GM18858 (cell line): Measurements from ENCODE around the gene COQ8B.
"Not testable (repeated sequence)": the region's sequence is repeated elsewhere in the genome, so short reads cannot be mapped to it uniquely, and the experiment has no call there.

ENCODE experiments used
- ATAC-seq: cut with Tn5 transposase; IDR thresholded peaks from one replicate; pipeline ENCODE4 v1.9.1; 2021; ENCODE audit not compliant: unreplicated experiment

The COQ8B gene

DNA sequence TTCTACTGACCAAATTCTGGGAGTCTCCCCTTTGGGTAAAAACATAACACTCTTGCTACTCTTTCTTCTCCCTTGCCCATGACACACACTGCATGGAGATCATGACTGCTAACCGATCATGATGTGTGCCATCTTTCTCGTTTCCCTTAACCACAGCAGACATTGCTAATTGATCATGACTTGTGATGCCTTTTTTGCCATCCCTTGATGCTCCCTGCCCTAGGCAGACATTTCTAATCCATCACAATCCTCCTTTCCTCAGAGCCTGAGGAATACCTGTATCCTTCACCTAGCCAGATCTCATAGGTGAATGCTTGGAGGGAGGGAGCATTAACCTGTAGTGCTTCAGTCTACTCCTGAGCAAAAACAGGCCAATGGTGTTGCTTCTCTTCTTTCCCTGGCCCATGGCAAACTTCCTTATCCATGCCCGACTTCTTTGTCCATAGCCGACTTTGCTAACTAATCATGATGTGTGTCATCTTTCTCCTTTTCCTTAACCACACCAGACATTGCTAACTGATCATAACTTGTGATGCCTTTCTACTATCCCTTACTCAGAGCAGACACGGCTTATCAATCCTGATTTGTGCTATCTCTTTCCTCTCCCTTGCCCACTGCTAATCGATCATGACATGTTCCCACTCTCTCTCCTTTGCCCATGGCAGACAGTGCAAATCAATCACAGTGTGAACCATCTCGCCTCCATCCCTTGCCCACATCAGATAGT is 44.0 kb downstream of the COQ8B start:
- no peak for ATAC-seq

GRCh38 chr19:40672038-40672437 is 44.6 kb downstream of the COQ8B start:
- no peak for ATAC-seq

GRCh38 chr19:40671404-40671803 is 45.3 kb downstream of the COQ8B start:
- no peak for ATAC-seq

- no peak for ATAC-seq
These were observed 47.6 kb downstream of the COQ8B start for GRCh38 chr19:40668991-40669614.

GRCh38 chr19:40667602-40668001 is 49.1 kb downstream of the COQ8B start:
- no peak for ATAC-seq

DNA sequence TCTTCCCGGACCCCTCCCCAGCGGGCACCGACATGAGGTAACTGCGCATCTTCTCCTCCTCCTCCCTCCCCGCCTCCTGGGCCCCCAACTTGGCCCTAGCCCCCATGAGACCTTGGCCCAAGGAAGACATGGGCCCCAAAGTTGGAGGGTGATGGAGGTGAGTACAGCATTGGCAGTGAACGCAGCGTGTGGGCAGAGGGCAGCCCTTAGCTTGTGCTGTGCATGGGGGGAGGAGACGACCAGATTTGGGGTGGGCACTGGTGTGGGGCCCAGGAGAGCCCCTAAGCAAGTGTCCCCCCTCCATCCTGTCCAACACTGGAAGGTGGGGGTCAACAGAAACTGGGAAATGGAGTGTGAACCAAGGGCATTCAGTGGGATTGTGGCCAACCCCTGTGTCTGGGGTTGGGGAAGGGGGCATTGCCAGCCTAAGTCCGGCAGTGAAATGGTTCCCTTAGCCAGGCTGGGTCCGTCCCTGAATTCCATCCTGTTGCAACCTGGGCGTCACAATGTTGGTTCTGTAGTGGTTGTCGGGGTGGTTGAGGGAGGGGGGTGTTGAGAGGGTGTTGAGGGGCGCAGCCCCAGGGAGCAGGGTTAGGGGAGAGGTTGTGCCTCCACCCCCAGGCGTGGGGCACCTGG is 49.8 kb downstream of the COQ8B start:
- no peak for ATAC-seq

DNA sequence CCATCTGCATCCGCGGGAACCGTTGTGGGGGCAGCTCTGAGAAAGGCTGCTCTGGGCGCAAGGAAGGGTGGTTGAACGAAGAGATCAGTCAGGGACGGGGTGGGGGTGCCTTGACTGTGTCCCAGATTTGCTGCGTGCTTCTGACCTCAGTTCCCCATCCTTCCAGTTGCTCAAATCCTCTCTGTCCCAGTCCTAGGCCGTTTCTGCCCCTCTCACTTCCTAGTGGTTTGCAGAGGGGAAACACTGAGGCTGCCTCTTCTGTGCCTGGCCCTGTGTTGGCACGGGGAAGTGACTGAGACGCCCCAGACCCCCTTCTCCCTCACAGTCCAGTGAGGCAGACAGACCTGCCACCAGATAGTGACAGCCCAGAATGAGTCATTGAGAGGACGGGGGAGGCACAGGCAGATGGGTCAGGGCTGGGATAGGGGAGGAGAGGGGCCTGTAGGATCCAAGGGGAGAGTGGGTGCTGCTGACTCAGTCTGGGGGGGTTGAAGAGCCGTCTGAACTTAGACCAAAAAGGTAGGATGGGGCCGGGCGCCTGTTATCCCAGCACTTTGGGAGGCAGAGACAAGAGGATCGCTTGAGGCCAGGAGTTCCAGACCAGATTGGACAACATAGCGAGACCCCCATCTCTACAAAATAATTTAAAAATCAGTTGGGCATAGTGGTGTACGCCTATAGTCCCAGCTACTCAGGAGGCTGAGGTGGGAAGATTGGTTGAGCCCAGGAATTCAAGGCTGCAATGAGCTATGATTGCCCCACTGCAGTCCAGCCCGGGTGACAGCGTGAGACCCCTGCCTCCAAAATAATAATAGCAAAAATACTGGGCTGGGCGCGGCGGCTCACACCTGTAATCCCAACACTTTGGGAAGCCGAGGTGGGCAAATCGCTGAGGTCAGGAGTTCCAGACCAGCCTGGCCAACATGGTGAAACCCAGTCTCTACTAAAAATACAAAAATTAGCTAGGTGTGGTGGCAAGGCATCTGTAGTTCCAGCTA is 52.7 kb downstream of the COQ8B start:
- ATAC-seq = no peak

DNA sequence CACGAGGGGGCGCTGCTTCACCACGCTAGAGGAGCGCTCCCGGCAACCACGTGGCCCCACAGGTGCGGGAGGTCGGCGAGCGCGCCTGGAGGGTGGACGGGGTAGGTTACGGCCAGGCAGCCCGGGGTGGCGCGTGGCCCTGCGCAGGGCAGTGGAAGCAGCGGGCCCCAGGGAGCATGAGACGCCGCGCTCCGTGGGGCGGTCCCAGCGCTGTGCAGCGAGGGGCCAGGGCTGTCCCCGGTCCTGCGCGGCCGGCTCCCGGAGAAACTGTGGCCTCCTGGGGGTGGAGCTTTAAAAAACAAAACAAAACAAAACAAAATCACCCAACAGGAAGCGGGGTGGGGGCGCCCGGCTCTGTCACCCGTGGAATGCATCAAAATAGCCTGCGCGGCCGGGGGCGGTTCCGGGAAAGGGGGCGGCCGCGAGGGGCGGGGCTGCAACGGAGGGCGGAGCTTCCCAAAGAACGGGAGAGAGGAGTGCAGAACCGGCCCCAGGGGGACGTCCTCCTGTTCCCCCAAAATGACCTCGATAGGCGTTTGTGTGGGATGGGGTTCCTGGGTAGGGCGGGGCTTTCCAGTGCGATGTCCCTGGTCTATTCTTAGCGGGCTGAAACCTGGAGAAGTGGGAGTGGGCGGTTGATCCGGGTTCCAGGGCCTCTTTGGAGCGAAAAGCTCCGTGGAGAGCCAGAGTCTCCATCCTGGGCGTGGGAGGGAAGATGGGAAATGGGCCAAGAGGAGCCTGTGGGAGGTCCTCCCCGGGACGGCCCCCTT is 53.6 kb downstream of the COQ8B start:
- peak; percentile 64 for ATAC-seq

- ATAC-seq = no peak
These were observed 55.1 kb downstream of the COQ8B start for GRCh38 chr19:40661616-40662015.

- ATAC-seq = no peak
These were observed 57.1 kb downstream of the COQ8B start for GRCh38 chr19:40659566-40659965.

GRCh38 chr19:40659116-40659515 is 57.6 kb downstream of the COQ8B start:
- no peak for ATAC-seq

GRCh38 chr19:40658031-40658430 is 58.7 kb downstream of the COQ8B start:
- no peak for ATAC-seq

DNA sequence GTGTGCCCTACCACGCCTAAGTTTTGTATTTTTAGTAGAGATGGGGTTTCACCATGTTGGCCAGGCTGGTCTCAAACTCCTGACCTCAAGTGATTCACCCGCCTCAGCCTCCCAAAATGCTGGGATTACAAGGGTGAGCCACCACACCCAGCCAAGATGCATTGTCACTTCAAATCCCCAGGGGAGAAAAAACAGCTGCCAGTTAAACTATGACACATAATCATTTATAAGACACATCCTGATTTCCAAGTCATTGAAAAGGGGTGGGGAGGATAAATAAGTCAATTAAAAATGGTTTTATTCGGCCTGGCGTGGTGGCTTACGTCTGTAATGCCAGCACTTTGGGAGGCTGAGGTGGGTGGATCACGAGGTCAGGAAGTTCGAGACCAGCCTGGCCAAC is 61.0 kb downstream of the COQ8B start:
- not testable (repeated sequence) for ATAC-seq

DNA sequence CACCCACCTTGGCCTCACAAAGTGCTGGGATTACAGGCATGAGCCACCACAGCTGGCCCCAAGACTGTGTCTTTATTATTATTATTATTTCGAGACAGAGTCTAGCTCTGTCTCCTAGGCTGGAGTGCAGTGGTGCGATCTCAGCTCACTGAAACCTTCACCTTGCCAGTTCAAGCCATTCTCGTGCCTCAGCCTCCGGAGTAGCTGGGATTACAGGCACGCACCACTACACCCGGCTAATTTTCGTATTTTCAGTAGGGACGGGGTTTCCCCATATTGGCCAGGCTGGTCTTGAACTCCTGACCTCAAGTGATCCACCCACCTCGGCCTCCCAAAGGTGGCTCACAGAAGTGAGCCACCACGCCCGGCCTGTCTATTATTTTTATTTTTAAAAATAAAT is 64.4 kb downstream of the COQ8B start:
- not testable (repeated sequence) for ATAC-seq

- no peak for ATAC-seq
These were observed 65.9 kb downstream of the COQ8B start for GRCh38 chr19:40650749-40651305.

GRCh38 chr19:40649903-40650675 is 66.6 kb downstream of the COQ8B start:
- not testable (repeated sequence) for ATAC-seq

- no peak for ATAC-seq
These were observed 69.9 kb downstream of the COQ8B start for GRCh38 chr19:40646743-40647254.

DNA sequence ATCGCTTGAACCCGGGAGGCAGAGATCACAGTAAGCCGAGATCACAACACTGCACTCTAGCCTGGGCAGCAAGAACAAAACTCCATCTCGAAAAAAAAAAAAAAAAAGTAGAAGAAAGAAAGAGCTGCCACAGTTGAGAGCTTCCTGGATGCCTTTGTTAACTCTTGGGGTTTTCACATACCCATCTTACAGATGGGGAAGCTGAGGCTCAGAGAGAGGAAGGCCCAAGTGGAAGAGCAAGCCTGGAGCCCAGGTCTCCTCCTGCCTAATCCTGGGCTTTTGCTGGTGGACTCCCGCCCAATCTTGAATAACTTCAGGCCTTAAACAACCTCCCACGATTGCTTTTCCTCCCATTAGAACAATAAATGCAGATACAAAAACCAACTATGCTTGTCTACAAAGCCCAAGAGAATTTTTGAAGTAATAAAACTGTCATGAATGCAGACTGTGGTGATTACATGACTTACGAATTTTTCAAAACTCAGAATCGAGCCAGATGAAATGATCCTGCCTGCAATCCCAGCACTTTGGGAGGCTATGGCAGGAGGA is 73.9 kb downstream of the COQ8B start:
- no peak for ATAC-seq
